Measurements from ENCODE around the gene FOXK2. TPM values are rescaled to one million over a fixed set of nuclear protein-coding genes. Genes with fewer than 3 reads are reported as not detected.

The FOXK2 gene
- total and polyA plus RNA-seq, 4 donors, result 15.3 to 58.8 (median 35.8) TPM

DNA sequence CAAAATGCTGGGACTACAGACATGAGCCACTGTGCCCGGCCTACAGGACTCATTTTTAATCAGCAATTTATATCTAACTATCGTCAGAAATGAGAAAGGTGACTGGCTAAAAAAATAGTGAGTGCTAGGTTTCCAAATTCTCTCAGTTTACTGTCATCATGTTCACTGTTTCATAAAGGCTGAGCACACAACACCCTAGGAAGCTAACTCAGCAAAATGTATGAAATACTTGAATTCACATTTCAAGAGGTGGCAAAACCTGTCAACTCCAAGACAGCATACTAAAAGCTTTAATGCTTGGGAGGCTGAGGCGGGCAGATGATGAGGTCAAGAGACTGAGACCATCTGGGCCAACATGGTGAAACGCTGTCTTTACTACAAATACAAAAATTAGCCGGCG, 112.0 kb downstream of the FOXK2 start:
- no peaks in the 10 kb centered on the region for H3K27me3 ChIP-seq (ENCODE audit: control insufficient read depth in 1 of 2, insufficient read depth in 2 of 2, low read length in 1 of 2)
- DNase-seq, result no peak
- H3K4me3 ChIP-seq (ENCODE audit: low read length in 2 of 2), result no peak overlapping the region
- H3K27ac ChIP-seq (ENCODE audit: low read depth in 1 of 2, low read length in 2 of 2), result no peak overlapping the region
- H3K9me3 ChIP-seq (ENCODE audit: control insufficient read depth, low read length), result no peaks in the 10 kb centered on the region
- intact Hi-C loops (cut with DNase I), result no loop called here
- H3K36me3 ChIP-seq (ENCODE audit: control insufficient read depth in 1 of 2, insufficient read depth in 2 of 2, low read length in 1 of 2), result peaks cover 0 to 3% of the 10 kb centered on the region in 2 donors
- no peak for ATAC-seq (ENCODE audit: low FRiP score)
- H3K4me1 ChIP-seq (ENCODE audit: control insufficient read depth in 1 of 2, insufficient read depth in 2 of 2, low read length in 2 of 2), result no peaks in the 10 kb centered on the region
- 83 to 85% methylated on average over 6 of the region's 6 CpGs for WGBS, 2 donors

DNA sequence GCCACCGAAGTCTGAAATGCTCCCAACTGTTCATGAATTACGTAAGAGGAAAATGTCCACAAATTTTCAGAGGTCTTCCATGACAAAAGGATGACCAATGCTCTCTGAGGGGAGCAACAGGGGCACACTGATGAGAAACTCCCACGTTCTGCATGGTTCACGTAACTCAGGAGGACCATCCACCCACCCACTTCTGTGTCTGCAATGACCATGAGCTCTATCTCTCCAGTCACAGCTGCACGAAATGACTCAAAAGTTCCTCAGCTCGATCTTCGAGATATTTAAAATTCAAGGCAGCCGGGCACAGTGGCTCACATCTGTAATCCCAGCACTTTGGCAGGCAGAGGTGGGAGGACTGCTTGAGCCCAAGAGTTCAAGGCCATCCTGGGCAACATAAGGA, 112.9 kb downstream of the FOXK2 start:
- Histone ChIP-seq H3K4me1 (ENCODE audit: control insufficient read depth in 1 of 2, insufficient read depth in 2 of 2, low read length in 2 of 2) (no peaks in the 10 kb centered on the region), H3K27me3 (ENCODE audit: control insufficient read depth in 1 of 2, insufficient read depth in 2 of 2, low read length in 1 of 2) (no peaks in the 10 kb centered on the region), H3K9me3 (ENCODE audit: control insufficient read depth, low read length) (no peaks in the 10 kb centered on the region), H3K27ac (ENCODE audit: low read depth in 1 of 2, low read length in 2 of 2) (no peak overlapping the region), H3K4me3 (ENCODE audit: low read length in 2 of 2) (no peak overlapping the region), H3K36me3 (ENCODE audit: control insufficient read depth in 1 of 2, insufficient read depth in 2 of 2, low read length in 1 of 2) (peaks cover 0 to 3% of the 10 kb centered on the region in 2 donors)
- no peak for ATAC-seq (ENCODE audit: low FRiP score)
- 90 to 91% methylated on average over 8 of the region's 8 CpGs for WGBS, 2 donors
- intact Hi-C loops (cut with DNase I), result no loop called here
- DNase-seq, result no peak

DNA sequence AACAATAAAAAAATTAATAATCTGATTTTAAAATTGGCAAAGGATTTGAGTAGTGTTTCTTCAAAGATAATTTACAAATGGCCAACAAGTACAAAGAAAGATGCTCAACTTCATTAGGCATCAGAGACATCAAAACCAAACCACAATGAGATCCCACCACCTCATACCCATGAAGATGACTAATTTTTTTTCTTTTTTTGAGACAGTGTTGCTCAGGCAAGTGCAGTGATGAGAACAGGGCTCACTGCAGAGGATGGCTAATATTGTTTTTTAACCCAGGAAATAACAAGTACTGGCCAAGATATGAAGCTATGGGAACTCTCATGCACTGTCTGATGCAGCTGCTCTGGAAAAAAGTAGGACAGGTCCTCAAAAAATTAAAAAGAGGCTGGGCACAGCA, 113.8 kb downstream of the FOXK2 start:
- Histone ChIP-seq H3K9me3 (ENCODE audit: control insufficient read depth, low read length) (no peaks in the 10 kb centered on the region), H3K27ac (ENCODE audit: low read depth in 1 of 2, low read length in 2 of 2) (no peak overlapping the region), H3K4me3 (ENCODE audit: low read length in 2 of 2) (no peak overlapping the region), H3K36me3 (ENCODE audit: control insufficient read depth in 1 of 2, insufficient read depth in 2 of 2, low read length in 1 of 2) (peaks cover 0 to 3% of the 10 kb centered on the region in 2 donors), H3K4me1 (ENCODE audit: control insufficient read depth in 1 of 2, insufficient read depth in 2 of 2, low read length in 2 of 2) (no peaks in the 10 kb centered on the region), H3K27me3 (ENCODE audit: control insufficient read depth in 1 of 2, insufficient read depth in 2 of 2, low read length in 1 of 2) (no peaks in the 10 kb centered on the region)
- intact Hi-C loops (cut with DNase I), result no loop called here
- ATAC-seq (ENCODE audit: low FRiP score) (no peak), DNase-seq (no peak)

DNA sequence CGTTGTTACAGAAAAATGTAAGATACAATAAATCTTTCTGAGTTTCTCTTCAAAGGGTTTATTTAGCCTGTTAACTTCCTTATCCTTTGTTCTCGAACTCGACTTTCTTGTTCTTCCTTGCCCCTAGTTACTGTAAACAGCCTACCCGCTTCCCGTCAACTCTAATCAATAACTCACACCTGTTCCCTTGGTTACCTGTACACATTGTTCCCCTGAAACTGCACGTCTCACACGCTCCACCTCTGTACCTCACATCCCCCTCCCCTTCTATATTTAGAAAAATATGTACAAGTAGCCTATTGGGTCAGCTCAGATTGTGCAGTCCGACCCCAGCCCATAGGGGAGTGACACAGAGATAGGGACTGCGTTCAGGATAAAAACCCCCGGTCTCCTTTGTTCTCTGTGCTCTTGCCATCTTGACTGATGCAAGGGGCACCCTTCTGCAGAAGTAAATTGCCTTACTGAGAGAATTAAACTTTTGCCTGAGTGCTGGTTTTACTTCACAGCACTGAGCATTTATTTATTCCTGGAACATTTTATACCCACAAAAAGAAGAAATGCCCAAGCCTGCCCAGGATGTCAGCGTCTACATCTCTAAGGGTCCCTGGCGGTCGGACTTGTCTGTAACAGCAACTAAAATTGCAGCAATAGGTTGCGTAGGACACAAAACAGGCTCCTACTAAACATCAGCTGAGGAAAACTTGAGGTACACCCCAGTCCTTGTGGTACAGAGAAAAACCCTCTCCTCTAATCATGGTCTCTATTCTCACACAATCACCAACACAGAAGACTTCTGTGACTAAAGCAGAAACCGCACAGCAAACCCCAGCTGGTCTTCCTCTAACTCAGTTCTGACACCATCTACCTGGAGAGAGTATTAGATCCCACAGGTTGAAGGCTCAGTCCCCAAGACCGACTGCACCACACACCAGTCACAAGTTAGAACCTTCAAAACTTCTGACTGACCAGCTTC, 117.4 kb downstream of the FOXK2 start:
- DNase-seq (peak in 1 of 2 donors; percentile 12), ATAC-seq (ENCODE audit: low FRiP score) (no peak)
- Histone ChIP-seq H3K27me3 (ENCODE audit: control insufficient read depth in 1 of 2, insufficient read depth in 2 of 2, low read length in 1 of 2) (no peaks in the 10 kb centered on the region), H3K36me3 (ENCODE audit: control insufficient read depth in 1 of 2, insufficient read depth in 2 of 2, low read length in 1 of 2) (peaks cover 0 to 3% of the 10 kb centered on the region in 2 donors), H3K4me3 (ENCODE audit: low read length in 2 of 2) (no peak overlapping the region), H3K9me3 (ENCODE audit: control insufficient read depth, low read length) (no peaks in the 10 kb centered on the region), H3K27ac (ENCODE audit: low read depth in 1 of 2, low read length in 2 of 2) (no peak overlapping the region), H3K4me1 (ENCODE audit: control insufficient read depth in 1 of 2, insufficient read depth in 2 of 2, low read length in 2 of 2) (no peaks in the 10 kb centered on the region)
- intact Hi-C loops (cut with DNase I), result no loop called here
- WGBS, 2 donors, result 82 to 85% methylated on average over 16 of the region's 16 CpGs

DNA sequence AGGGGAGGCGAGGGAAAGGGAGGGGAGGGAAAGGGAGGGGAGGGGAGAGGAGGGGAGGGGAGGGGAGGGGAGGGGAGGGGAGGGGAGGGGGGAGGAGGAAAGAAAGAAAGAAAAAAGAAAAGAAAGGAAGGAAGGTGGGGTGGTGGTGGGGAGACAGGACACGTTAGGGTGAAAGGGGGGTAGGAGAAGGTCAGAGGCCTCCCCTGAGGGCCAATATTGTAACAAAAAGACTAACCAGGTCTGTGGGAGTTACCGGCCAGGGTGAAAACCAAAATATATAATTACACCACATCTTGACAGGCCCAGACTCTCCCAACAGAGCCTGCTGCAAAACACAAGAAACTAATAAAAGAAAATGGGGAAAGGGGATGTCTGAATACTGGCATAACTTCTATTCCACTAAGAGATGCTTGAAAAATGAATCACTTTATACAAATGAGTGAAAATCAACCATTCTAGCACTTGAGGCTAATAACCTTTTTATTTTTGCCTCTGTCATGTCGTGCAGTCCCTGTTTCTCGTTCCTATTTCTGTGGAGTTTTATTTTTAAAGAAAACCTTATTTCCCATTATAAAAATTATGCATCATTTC, 118.7 kb downstream of the FOXK2 start:
- Histone ChIP-seq H3K4me3 (ENCODE audit: low read length in 2 of 2) (no peak overlapping the region), H3K36me3 (ENCODE audit: control insufficient read depth in 1 of 2, insufficient read depth in 2 of 2, low read length in 1 of 2) (peaks cover 0 to 3% of the 10 kb centered on the region in 2 donors), H3K27ac (ENCODE audit: low read depth in 1 of 2, low read length in 2 of 2) (no peak overlapping the region), H3K9me3 (ENCODE audit: control insufficient read depth, low read length) (no peaks in the 10 kb centered on the region), H3K27me3 (ENCODE audit: control insufficient read depth in 1 of 2, insufficient read depth in 2 of 2, low read length in 1 of 2) (no peaks in the 10 kb centered on the region), H3K4me1 (ENCODE audit: control insufficient read depth in 1 of 2, insufficient read depth in 2 of 2, low read length in 2 of 2) (no peaks in the 10 kb centered on the region)
- intact Hi-C loops (cut with DNase I), result no loop called here
- no peak for ATAC-seq (ENCODE audit: low FRiP score)
- DNase-seq, result peak in 1 of 2 donors; percentile 9
- WGBS, 2 donors, result 64 to 73% methylated on average over 4 of the region's 5 CpGs

DNA sequence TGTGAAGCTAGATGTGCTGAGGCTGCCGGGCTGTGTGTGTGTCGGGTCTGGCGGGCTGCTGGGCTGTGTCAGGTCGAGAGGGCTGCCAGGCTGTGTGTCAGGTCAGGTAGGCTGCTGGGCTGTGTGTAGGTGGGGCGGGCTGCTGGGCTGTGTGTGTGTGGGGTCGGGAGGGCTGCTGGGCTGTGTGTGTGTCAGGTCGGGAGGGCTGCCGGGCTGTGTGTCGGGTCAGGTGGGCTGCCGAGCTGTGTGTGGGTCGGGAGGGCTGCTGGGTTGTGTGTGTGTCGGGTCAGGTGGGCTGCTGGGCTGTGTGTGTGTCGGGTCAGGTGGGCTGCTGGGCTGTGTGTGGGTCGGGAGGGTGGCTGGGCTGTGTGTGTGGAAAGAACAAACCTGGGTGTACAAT, 120.1 kb downstream of the FOXK2 start:
- intact Hi-C loops (cut with DNase I), result no loop called here
- WGBS, 2 donors, result 88 to 92% methylated on average over 14 of the region's 14 CpGs
- Histone ChIP-seq H3K27me3 (ENCODE audit: control insufficient read depth in 1 of 2, insufficient read depth in 2 of 2, low read length in 1 of 2) (no peaks in the 10 kb centered on the region), H3K27ac (ENCODE audit: low read depth in 1 of 2, low read length in 2 of 2) (no peak overlapping the region), H3K4me3 (ENCODE audit: low read length in 2 of 2) (no peak overlapping the region), H3K9me3 (ENCODE audit: control insufficient read depth, low read length) (no peaks in the 10 kb centered on the region), H3K36me3 (ENCODE audit: control insufficient read depth in 1 of 2, insufficient read depth in 2 of 2, low read length in 1 of 2) (peaks cover 0 to 3% of the 10 kb centered on the region in 2 donors), H3K4me1 (ENCODE audit: control insufficient read depth in 1 of 2, insufficient read depth in 2 of 2, low read length in 2 of 2) (no peaks in the 10 kb centered on the region)
- DNase-seq (peak in 1 of 2 donors; percentile 30), ATAC-seq (ENCODE audit: low FRiP score) (no peak)

DNA sequence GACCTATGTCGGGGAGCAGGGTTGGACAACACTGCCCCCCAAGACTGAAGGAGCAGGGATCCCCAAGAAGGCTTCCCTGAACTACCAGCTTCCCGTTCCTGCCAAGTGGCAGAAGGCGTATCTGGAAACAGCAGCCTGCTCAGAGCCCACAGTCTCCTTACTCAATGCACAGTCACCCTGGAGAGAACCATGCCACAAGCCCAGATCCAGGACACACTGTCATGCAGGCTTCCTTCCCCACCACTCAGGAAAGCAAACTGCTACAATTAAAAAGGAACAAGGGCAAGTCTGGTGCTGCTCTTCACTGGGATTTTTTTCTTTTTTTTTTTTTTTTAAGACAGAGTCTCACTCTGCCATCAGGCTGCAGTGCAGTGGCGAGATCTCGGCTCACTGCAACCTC, 120.5 kb downstream of the FOXK2 start:
- intact Hi-C loops (cut with DNase I), result no loop called here

DNA sequence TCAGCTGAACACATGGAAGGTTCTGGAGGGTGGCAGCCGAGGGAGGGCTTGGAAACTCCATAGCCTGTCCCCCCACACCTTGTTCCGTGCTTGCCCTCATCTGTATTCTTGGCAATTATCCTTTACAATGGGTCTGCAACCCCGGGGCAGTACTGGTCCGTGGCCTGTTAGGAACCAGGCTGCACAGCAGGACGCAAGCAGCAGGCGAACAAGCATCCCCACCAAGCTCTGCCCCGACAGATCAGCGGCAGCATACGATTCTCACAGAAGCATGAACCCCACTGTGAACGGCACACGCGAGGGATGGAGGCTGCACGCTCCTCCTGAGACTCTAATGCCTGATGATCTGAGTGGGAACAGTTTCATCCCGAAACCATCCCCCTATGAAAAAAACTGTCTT, 122.5 kb downstream of the FOXK2 start:
- 88 to 90% methylated on average over 14 of the region's 14 CpGs for whole genome bisulfite sequencing, 2 donors
- H3K27me3 ChIP-seq (ENCODE audit: control insufficient read depth in 1 of 2, insufficient read depth in 2 of 2, low read length in 1 of 2), result no peaks in the 10 kb centered on the region
- peak in 1 of 2 donors; percentile 14 for DNase-seq
- ATAC-seq (ENCODE audit: low FRiP score), result no peak
- intact Hi-C loops (cut with DNase I), result no loop called here
- no peak overlapping the region for H3K4me3 ChIP-seq (ENCODE audit: low read length in 2 of 2)
- no peaks in the 10 kb centered on the region for H3K9me3 ChIP-seq (ENCODE audit: control insufficient read depth, low read length)
- H3K27ac ChIP-seq (ENCODE audit: low read depth in 1 of 2, low read length in 2 of 2), result no peak overlapping the region
- peaks cover 0 to 3% of the 10 kb centered on the region in 2 donors for H3K36me3 ChIP-seq (ENCODE audit: control insufficient read depth in 1 of 2, insufficient read depth in 2 of 2, low read length in 1 of 2)
- no peaks in the 10 kb centered on the region for H3K4me1 ChIP-seq (ENCODE audit: control insufficient read depth in 1 of 2, insufficient read depth in 2 of 2, low read length in 2 of 2)

More for the DNA sequence above, 120.5 kb downstream of the FOXK2 start:
- peak in 1 of 2 donors; percentile 15 for DNase-seq
- no peaks in the 10 kb centered on the region for H3K4me1 ChIP-seq (ENCODE audit: control insufficient read depth in 1 of 2, insufficient read depth in 2 of 2, low read length in 2 of 2)
- H3K27me3 ChIP-seq (ENCODE audit: control insufficient read depth in 1 of 2, insufficient read depth in 2 of 2, low read length in 1 of 2), result no peaks in the 10 kb centered on the region
- H3K9me3 ChIP-seq (ENCODE audit: control insufficient read depth, low read length), result no peaks in the 10 kb centered on the region
- no peak for ATAC-seq (ENCODE audit: low FRiP score)
- peaks cover 0 to 3% of the 10 kb centered on the region in 2 donors for H3K36me3 ChIP-seq (ENCODE audit: control insufficient read depth in 1 of 2, insufficient read depth in 2 of 2, low read length in 1 of 2)
- H3K27ac ChIP-seq (ENCODE audit: low read depth in 1 of 2, low read length in 2 of 2), result no peak overlapping the region
- no peak overlapping the region for H3K4me3 ChIP-seq (ENCODE audit: low read length in 2 of 2)
- WGBS, 2 donors, result 92 to 95% methylated on average over 5 of the region's 5 CpGs
